NCI-H748 treated with DMSO at 0.1 percent for 48 hours (cell line): ENCODE measurements around the gene ENDOV.
"Not testable (repeated sequence)": the region's sequence is repeated elsewhere in the genome, so short reads cannot be mapped to it uniquely, and the experiment has no call there.

Experiments
- DNase-seq: peaks from one replicate; lab custom pipeline; 2025; lab: John Stamatoyannopoulos, UW

ENDOV gene

GRCh38 chr17:80388601-80389000 lies 26.4 kb upstream of the ENDOV start:
- DNase-seq: no peak

DNA sequence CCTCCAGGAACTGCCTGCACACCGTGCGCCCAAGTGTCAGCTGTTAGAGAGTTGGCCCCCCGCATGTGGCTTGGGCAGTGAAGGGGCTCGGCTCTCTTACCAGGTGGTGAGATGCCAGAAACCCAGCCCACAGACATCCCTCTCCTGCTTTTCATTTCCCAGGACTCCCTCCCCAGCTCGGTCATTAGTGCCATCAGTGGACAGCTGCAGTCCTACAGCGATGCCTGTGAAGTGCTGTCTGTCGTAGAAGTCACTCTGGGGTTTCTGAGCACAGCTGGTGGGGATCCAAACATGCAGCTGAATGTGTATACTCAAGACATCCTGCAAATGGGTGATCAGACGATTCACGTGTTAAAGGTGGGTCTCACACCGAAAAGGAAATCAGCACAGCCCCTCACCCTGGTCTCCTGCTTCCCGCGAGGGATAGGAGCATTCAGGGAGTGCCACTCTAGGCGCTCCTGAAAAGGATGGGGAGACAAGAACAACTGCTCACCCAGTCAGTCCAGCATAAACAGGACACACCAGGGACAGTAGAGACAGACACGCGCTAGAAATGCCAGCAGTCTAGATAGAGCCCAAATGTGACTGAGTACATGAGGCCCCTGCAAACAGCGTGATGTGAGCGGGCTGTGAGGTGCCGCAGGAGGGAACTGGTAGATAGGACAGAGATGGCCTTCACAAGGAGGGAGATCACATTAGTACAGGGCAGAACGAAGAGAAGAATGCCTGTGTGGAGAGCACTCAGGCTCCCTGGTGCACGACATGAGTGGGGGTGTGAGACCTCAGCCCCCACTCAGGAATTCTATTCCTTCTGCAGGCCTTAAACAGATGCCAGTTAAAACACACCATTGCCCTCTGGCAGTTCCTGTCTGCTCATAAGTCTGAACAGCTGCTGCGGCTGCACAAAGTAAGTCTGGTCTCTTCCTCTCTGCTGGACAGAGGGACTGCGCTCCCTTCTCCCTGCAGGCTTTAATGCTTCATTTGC lies 25.7 kb upstream of the ENDOV start:
- DNase-seq: no peak

- no peak for DNase-seq
These were observed 21.6 kb upstream of the ENDOV start for GRCh38 chr17:80393241-80393890.

DNA sequence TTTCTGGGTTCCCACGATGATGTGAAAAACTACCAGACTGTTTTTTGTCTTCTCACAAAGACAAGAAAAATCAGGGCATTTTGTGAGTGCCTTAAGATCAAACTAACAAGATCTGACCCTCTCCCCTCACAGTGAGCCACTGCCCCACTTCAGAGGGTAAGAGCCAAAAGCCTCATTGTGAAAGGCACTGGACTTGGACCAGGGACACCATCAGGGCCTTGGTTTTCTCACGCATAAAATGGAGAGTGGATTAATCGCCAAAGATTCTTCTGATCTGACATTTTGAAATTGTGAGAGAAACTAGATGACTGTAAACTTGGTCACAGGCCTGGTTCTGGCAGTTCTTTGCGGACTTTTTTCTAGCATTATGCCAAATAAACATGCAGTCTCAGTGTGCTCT lies 21.0 kb upstream of the ENDOV start:
- no peak for DNase-seq

DNA sequence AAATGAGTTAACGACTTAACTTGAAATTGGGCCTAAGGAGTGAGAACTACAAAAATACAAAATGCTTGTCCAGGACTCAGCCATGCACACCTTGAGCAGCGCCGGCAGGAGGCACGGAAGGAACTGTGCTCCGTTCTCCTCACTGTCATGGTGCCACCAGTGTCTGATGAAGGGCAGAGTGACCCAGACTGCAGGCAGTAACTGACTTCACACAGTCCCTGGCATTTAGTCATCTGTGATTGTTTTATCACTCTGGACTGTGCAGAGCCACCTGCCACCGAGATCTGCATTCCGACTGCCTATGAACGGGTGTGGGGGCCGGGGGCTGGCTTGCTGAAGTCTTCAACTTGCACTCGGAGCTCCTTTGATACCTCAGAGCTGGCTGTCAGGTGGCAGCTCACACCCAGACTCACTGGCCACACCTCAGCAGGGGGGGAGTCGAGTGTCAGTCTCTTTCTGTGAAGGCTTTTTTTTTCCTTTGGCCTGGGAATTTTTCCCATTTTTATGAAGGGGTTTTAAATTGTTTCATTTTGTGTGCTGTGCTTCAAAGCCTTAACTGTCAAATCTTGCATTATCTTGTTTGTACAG lies 20.2 kb upstream of the ENDOV start:
- no peak for DNase-seq

DNA sequence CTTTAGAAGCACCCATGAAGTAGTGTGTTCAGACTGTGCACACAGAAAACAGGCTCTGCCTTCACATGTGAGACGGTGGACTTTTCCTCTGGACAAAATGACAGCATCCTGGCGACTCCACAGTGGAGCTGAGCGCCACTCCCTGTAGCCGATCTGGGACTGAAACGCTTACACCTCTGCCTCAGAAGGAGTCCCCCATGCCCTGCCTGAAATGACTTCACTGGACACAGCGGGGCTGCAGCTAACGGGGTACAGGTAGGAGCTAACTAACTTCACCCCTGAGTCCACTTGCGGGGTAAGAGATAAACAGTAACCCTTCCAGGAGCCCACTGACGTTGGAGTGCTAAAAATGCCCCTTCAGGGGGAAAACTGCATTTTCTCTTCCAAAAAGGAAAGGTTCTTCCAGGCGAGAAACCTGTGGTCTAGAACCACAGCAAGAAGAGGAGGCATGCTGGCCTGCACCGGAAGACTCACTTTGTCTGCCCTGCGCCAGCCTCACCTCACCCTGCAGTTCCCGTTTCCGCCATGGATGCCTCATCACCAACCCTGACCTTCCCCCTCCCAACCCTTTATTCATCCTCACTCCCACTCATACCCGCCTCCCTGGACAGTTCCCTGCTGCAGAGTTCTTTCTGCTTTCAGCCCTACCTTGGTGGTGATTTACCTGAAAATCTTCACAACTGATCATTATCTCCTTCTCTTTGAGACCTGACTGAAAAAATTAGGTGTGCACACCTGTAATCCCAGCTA lies 19.4 kb upstream of the ENDOV start:
- no peak for DNase-seq

DNA sequence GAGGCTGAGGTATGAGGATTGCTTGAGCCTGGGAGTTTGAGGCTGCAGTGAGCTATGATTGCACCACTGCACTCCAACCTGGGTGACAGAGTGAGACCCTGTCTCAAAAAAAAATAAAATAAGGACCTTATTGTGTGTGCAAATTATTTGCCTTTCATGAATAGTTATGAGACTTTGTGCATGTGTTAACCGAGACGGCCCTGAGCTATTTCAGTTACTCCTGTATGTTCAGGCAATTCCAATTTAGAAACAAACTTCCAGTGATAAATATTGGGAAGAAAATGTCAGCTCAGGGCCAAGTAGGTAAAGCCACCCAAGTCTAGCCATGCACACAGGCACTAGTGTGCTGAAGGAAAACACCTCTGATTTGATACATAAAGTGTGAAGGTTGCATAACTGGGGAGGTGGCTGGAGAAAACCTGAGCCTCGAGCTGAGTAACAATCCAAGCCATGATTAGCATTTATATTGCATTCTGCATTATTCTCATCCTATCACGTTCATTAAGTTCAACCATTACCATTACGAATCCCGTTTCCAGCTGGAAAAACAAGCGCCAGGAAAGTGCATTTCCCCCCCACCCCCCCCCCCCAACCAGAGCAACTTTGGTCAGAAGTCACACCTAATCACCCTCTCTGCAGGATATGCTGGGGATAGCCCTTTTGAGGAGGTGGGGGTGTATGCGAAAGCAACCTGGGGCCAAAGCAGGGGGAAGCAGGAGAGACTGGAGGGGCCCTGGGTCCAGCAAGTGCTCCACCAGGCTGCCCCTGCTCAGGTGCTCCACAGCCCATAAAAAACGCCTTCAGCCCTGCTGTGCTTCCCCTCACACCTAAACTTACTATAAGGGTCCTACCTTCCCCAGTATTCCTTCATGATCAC lies 18.6 kb upstream of the ENDOV start:
- no peak for DNase-seq

GRCh38 chr17:80397034-80397387 lies 18.0 kb upstream of the ENDOV start:
- DNase-seq: no peak

- DNase-seq: no peak
These were observed 17.3 kb upstream of the ENDOV start for GRCh38 chr17:80397686-80398085.

GRCh38 chr17:80401086-80401485 lies 13.9 kb upstream of the ENDOV start:
- DNase-seq: not testable (repeated sequence)

DNA sequence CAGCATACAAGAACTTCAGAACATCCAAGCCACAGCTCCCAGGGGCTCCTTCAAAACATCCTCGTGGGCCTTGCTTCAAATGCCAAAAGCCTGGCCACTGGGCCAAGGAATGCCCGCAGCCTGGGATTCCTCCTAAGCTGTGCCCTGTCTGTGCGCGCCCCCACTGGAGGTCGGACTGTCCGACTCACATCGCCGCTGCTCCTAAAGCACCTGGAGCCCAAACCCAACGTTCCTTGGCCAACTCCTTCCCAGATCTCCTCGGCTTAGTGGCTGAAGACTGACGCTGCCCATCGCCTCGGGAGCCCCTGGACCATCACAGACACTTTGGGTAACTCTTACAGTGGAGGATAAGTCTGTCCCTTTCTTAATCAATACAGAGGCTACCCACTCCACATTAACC lies 12.9 kb upstream of the ENDOV start:
- not testable (repeated sequence) for DNase-seq

DNA sequence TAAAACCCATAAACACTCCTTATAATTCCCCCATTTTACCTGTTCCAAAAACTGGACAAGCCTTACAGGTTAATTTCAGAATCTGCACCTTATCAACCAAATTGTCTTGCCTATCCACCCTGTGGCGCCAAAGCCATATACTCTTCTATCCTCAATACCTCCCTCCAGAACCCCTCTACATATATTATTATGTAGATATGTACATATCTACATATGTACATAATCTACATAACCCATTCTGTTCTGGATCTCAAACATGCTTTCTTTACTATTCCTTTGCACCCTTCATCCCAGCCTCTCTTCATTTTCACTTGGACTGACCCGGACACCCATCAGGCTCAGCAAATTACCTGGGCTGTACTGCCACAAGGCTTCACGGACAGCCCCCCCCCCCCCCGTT lies 12.0 kb upstream of the ENDOV start:
- no peak for DNase-seq

- DNase-seq: no peak
These were observed 8.8 kb upstream of the ENDOV start for GRCh38 chr17:80406146-80406545.

DNA sequence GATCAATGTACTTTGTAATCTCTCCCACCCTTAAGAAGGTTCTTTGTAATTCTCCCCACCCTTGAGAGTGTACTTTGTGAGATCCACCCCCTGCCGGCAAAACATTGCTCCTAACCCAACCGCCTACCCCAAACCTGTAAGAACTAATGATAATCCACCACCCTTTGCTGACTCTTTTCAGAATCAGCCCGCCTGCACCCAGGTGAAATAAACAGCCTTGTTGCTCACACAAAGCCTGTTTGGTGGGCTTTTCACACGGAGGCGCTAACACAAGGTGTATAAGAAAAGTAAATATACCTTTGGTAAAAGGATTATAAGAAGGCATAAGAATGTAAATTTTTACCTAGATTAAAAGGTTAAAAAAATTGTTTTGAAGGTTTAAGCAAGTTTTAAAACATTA lies 7.0 kb upstream of the ENDOV start:
- DNase-seq: not testable (repeated sequence)

DNA sequence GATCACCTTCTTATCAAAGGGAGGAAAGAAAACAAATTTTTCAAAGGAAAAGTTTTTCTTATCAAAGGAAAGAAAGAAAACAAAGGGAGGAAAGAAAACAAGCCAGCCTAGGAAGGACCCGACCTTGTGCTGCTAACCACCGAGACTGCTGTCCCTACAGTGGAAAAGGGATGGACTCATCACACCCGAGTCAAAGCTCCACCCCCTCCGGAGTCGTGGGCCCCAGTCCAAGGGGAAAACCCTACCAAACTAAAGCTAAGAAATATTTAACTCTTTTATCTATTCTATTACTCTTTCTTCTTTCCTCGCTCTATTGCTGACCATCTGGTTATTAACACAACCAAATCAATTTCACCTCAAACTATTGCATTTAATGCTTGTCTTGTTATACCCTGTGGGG lies 6.1 kb upstream of the ENDOV start:
- no peak for DNase-seq

- DNase-seq: no peak
These were observed 5.3 kb upstream of the ENDOV start for GRCh38 chr17:80409626-80410025.

DNA sequence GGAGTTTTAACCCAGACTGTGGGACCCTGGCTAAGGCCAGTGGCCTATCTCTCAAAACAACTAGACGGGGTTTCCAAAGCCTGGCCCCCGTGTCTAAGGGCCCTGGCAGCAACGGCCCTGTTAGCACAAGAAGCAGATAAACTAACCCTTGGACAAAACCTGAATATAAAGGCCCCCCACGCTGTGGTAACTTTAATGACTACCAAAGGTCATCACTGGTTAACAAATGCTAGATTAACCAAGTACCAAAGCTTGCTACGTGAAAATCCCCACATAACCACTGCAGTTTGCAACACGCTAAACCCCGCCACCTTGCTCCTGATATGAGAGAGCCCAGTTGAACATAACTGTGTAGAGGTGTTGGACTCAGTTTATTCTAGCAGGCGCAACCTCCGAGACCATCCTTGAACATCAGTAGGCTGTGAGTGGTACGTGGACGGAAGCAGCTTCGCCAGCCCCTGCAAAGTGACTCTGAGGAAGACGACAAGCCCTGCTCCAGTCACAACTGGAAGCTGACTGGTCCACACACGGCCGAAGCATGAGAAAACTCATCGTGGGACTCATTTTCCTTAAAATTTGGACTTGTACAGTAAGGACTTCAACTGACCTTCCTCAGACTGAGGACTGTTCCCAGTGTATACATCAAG lies 4.4 kb upstream of the ENDOV start:
- not testable (repeated sequence) for DNase-seq

GRCh38 chr17:80413771-80414507 lies 1.0 kb upstream of the ENDOV start:
- no peak for DNase-seq

GRCh38 chr17:80414508-80414802 lies 512 bp upstream of the ENDOV start:
- no peak for DNase-seq

DNA sequence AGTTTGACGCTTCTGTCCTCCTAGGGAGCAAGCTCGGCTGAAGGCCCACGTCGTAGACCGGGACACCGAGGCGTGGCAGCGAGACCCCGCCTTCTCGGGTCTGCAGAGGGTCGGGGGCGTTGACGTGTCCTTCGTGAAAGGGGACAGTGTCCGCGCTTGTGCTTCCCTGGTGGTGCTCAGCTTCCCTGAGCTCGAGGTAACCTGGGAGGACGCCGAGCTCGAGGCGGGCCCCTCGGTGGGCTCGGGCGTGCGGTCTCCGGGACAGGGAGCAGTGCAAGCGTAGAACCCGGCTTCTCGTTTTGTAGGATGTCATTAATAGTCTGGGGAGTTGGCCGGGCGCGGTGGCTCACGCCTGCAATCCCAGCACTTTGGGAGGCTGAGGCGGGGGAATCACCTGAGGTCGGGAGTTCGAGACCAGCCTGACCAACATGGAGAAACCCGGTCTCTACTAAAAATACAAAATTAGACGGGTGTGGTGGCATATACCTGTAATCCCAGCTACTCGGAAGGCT lies 715 bp downstream of the ENDOV start:
- no peak for DNase-seq
